Skeletal muscle tissue (tissue), 4 donors: ENCODE measurements around the gene COBLL1. TPM values are rescaled to one million over a fixed set of nuclear protein-coding genes. Genes with fewer than 3 reads are reported as not detected.
"Not testable (repeated sequence)": the region's sequence is repeated elsewhere in the genome, so short reads cannot be mapped to it uniquely, and the experiment has no call there.

Source experiments
- H3K27ac ChIP-seq: one replicate; pipeline ENCODE4 v1.7.0; 2013; ENCODE audit warnings: mild to moderate bottlenecking, low read depth, low read length, inconsistent platforms
- H3K27me3 ChIP-seq, 3 donors: one replicate each; pipeline ENCODE4 v1.7.0; 2013; ENCODE audit warnings: low read length in 3 of 3; ENCODE audit not compliant: control insufficient read depth in 3 of 3, insufficient read depth in 3 of 3
- H3K36me3 ChIP-seq, 3 donors: one replicate each; pipeline ENCODE4 v1.7.0; 2013; ENCODE audit warnings: low read length in 3 of 3; ENCODE audit not compliant: control insufficient read depth in 3 of 3, insufficient read depth in 3 of 3
- H3K4me1 ChIP-seq, 3 donors: one replicate each; pipeline ENCODE4 v1.7.0; 2013; ENCODE audit warnings: low read length in 3 of 3, mild to moderate bottlenecking in 3 of 3; ENCODE audit not compliant: control insufficient read depth in 3 of 3, insufficient read depth in 3 of 3
- H3K4me3 ChIP-seq, 3 donors: one replicate each; pipeline ENCODE4 v1.7.0; 2013; ENCODE audit warnings: low read length in 3 of 3
- H3K9ac ChIP-seq, 3 donors: one replicate each; pipeline ENCODE4 v1.7.0; 2013; ENCODE audit warnings: low read length in 3 of 3, mild to moderate bottlenecking in 3 of 3, moderate library complexity in 2 of 3, low read depth in 1 of 3
- H3K9me3 ChIP-seq, 3 donors: one replicate each; pipeline ENCODE4 v1.7.0; 2013; ENCODE audit warnings: low read length in 3 of 3; ENCODE audit not compliant: control insufficient read depth in 3 of 3
- total RNA-seq: library from RNA; depleted of rRNA; stranded (reverse); fragments of >200 nt; gene quantifications from one replicate; pipeline ENCODE4 v1.2.3, GENCODE V29; 2014
- donor health status: Osteomylitis.

COBLL1 gene
- total RNA-seq, 1 donor from 2014 or later, result 11.0 TPM

GRCh38 chr2:164719996-164720941 is 121.4 kb downstream of the COBLL1 start:
- H3K9ac ChIP-seq, result no peak overlapping the region
- H3K4me1 ChIP-seq, result no peaks in the 10 kb centered on the region
- no peaks in the 10 kb centered on the region for H3K9me3 ChIP-seq
- H3K27me3 ChIP-seq, result no peaks in the 10 kb centered on the region
- no peaks in the 10 kb centered on the region for H3K36me3 ChIP-seq
- no peak overlapping the region for H3K27ac ChIP-seq
- H3K4me3 ChIP-seq, result no peak overlapping the region

DNA sequence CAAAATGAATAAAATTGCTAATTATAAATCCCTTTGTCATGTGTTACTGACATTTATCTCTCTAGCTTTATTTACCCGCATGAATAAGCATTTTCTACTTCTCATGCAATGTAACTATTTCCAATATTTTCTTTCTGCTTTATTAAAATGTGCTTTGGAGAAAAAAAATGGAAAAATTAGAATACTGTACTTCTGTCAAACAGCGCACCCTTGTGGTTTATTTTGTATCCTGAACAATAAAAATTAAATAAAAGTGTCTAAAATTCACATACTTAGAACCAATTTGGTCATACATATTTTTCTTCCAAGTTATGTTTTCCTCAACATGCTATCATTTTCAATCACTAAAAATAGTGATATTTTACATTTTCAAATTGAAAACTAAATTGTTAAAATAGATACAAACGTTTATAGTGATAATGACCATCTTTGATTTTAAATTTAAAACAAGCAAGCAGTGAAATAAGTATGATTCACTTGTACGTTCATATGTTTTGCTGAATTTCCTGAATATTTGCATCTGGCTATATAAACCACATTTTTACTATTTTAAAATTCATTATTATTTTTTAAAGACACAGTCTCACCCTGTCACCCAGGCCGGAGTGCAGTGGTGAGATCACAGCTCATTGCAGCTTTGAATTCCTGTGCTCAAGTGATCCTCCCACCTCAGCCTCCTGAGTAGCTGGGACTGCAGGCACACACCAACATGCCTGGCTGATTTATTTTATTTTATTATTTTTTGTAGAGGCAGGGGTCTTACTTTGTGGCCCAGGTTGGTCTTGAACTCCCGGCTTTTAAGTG is 124.4 kb downstream of the COBLL1 start:
- no peaks in the 10 kb centered on the region for H3K4me1 ChIP-seq
- H3K9me3 ChIP-seq, result no peaks in the 10 kb centered on the region
- no peaks in the 10 kb centered on the region for H3K36me3 ChIP-seq

GRCh38 chr2:164714471-164714870 is 127.2 kb downstream of the COBLL1 start:
- Histone ChIP-seq H3K9ac (no peak overlapping the region), H3K36me3 (no peaks in the 10 kb centered on the region), H3K27ac (no peak overlapping the region), H3K27me3 (no peaks in the 10 kb centered on the region), H3K4me3 (no peak overlapping the region), H3K9me3 (no peaks in the 10 kb centered on the region), H3K4me1 (no peaks in the 10 kb centered on the region)

More for the DNA sequence above, 124.4 kb downstream of the COBLL1 start:
- H3K27me3 ChIP-seq, result no peaks in the 10 kb centered on the region
- H3K9ac ChIP-seq, result no peak overlapping the region
- H3K27ac ChIP-seq, result no peak overlapping the region
- no peak overlapping the region for H3K4me3 ChIP-seq

GRCh38 chr2:164711766-164712138 is 129.9 kb downstream of the COBLL1 start:
- H3K9me3 ChIP-seq, result no peaks in the 10 kb centered on the region

GRCh38 chr2:164710837-164711765 is 130.5 kb downstream of the COBLL1 start:
- no peaks in the 10 kb centered on the region for H3K4me1 ChIP-seq
- H3K9ac ChIP-seq, result no peak overlapping the region
- H3K4me3 ChIP-seq, result no peak overlapping the region
- no peak overlapping the region for H3K27ac ChIP-seq
- no peaks in the 10 kb centered on the region for H3K27me3 ChIP-seq
- no peaks in the 10 kb centered on the region for H3K36me3 ChIP-seq
- H3K9me3 ChIP-seq, result no peaks in the 10 kb centered on the region

More at GRCh38 chr2:164711766-164712138, 129.9 kb downstream of the COBLL1 start:
- no peaks in the 10 kb centered on the region for H3K36me3 ChIP-seq
- H3K27me3 ChIP-seq, result no peaks in the 10 kb centered on the region
- H3K9ac ChIP-seq, result no peak overlapping the region
- H3K27ac ChIP-seq, result no peak overlapping the region
- H3K4me3 ChIP-seq, result no peak overlapping the region
- H3K4me1 ChIP-seq, result no peaks in the 10 kb centered on the region

GRCh38 chr2:164710252-164710836 is 131.3 kb downstream of the COBLL1 start:
- not testable (repeated sequence) for H3K4me3 ChIP-seq, H3K27me3 ChIP-seq, H3K27ac ChIP-seq, H3K9ac ChIP-seq, H3K36me3 ChIP-seq, H3K4me1 ChIP-seq, H3K9me3 ChIP-seq

DNA sequence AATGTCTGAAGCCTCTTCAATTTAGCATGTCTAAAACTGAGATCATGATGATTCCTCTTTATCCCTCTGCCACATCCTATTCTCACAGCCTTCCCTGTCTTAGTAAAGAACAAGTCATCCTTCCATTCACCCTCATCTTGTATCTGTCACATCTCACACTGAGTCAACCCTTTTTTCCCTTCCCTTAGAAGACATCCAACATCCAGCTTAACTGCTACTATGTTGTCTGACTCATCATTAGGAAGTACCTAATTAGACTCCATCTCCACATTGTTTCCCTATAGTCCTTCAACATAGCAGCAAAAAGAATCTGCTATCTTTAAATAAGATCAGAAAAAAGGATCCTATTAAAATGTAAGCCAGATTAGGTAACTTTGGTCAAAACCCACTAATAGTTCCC is 135.1 kb downstream of the COBLL1 start:
- Histone ChIP-seq H3K27ac (no peak overlapping the region), H3K27me3 (no peaks in the 10 kb centered on the region), H3K4me1 (no peaks in the 10 kb centered on the region), H3K9ac (no peak overlapping the region), H3K9me3 (no peaks in the 10 kb centered on the region), H3K36me3 (no peaks in the 10 kb centered on the region), H3K4me3 (no peak overlapping the region)

DNA sequence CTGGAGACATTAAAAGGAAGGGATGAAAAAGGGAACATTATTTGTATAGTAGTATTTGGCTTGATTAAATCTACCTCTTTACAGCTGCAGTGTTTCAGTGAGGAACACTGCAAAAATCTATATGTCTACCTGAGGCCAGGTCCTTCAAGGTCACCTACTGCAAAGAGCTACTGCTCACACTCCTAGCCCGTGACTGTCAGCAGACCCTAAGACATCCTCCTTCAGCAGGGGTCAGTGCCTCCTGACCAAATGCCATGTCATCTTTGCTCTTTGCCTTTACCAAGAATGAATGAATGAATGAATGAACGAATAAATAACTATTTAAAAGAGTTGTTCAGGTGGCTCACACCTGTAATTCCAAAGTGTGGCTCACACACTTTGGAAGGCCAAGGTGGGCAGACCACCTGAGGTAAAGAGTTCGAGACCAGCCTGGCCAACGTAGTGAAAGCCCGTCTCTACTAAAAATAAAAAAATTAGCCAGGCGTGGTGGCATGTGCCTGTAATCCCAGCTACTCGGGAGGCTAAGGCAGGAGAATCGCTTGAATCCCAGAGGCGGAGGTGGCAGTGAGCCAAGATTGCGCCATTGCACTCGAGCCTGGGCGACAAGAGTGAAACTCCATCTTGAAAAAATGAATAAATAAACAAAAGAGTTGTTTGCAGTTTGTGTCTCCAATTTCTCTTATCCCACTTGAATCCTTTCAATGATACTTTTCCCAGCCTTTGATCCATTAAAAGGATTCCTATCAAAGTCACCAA is 136.0 kb downstream of the COBLL1 start:
- no peaks in the 10 kb centered on the region for H3K36me3 ChIP-seq
- H3K9ac ChIP-seq, result no peak overlapping the region
- no peaks in the 10 kb centered on the region for H3K4me1 ChIP-seq
- no peak overlapping the region for H3K27ac ChIP-seq
- no peak overlapping the region for H3K4me3 ChIP-seq
- H3K27me3 ChIP-seq, result no peaks in the 10 kb centered on the region
- no peaks in the 10 kb centered on the region for H3K9me3 ChIP-seq
